Epithelial cell of prostate (primary cell): ENCODE results near the gene CALM1.

Experiments used
- DNase-seq: peaks from one replicate; pipeline ENCODE4 v3.0.0-alpha.2; 2011; ENCODE audit warnings: low read depth, low spot score
- H3K27ac ChIP-seq: fragments of 450-650 bp; 2 replicates; pipeline ENCODE4 v1.5.1; 2017; ENCODE audit warnings: mild to moderate bottlenecking

The CALM1 gene

DNA sequence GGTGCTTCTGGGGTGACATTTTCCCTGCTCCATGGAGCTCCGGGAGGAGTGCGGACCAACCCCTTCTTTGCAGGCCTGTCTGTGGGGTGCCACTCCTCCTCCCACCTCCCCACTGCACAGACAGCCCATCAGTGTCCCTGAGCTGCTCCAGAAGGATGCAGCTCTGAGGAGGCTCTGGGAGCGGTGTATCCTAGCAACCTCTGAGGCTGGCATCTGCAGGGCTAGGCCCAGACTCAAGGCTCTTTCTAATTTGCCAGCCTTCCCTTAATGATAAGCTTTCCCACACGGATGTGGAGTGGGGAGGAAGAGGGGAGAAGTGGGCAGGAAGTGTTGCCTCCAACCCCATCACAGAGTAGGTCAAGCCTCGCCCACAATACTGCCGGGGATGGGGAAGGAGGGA, 59.7 kb downstream of the CALM1 start:
- H3K27ac ChIP-seq: no peak overlapping the region
- no peak for DNase-seq

DNA sequence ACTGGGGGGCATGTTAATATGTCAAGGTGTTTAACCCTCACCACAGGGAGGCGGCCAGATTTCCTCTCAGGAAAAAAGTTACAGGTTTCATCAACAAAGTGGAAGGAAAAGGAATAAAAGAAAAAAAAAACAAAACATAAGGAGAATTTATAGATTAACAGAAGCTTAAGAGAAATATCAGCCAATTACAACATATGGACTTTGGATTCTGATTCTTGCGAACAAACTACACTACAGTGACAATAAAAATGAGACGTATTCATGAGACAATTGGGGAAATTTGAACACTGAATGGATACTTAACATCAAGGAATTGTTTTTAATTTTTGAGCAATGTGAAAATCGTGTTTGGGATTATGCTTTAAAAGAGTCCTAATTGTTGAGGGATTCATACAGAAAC, 60.4 kb downstream of the CALM1 start:
- no peak for DNase-seq
- H3K27ac ChIP-seq: no peak overlapping the region
